Lower leg skin (tissue), 4 donors: ENCODE measurements around the gene ADAMTSL1. TPM values are rescaled to one million over a fixed set of nuclear protein-coding genes. Genes with fewer than 3 reads are reported as not detected.

Experiments
- DNase-seq, 2 donors: peaks; one replicate each; pipeline ENCODE4 v3.0.0-alpha.2; 2019; ENCODE audit warnings: low spot score in 2 of 2
- H3K4me3 ChIP-seq: fragments of 200-600 bp; sonication (generic); 2 replicates; pipeline ENCODE4 v1.5.1; 2017; ENCODE audit warnings: mild to moderate bottlenecking, low read depth; ENCODE audit not compliant: poor library complexity, severe bottlenecking
- POLR2A ChIP-seq, 2 donors: fragments of 450-650 bp; IDR thresholded peaks; one replicate each; pipeline ENCODE4 v1.6.1; 2016 to 2017; ENCODE audit warnings: antibody characterized with exemption in 2 of 2, mild to moderate bottlenecking in 1 of 2, moderate library complexity in 1 of 2
- WGBS, 2 donors: methylation state at CpG; one replicate each; pipeline ENCODE4 v1.1.5; 2018; 5-methylcytosine and 5-hydroxymethylcytosine counted together
- intact Hi-C: fragments of 100-400 bp; cut with DNase I; formaldehyde crosslinking; loops from one replicate; pipeline ENCODE4 v1.15.0; 2023; ENCODE audit warnings: low total_unique reads
- total RNA-seq, 4 donors: library from RNA; depleted of rRNA; stranded (reverse); fragments of >200 nt; gene quantifications; one replicate each; pipeline ENCODE4 v1.1.0, GENCODE V29; 2016
- TF ChIP-seq, protein P1 (sequence below), 3 donors: fragments of 450-650 bp; IDR thresholded peaks; one replicate each; pipeline ENCODE4 v1.5.1; 2016; ENCODE audit warnings: antibody characterized with exemption in 3 of 3, mild to moderate bottlenecking in 3 of 3, moderate library complexity in 2 of 3

Gene ADAMTSL1
- total RNA-seq, 4 donors from 2014 or later = 1.2 to 3.6 (median 1.9) TPM

GRCh38 chr9:18698992-18699391, 225.0 kb downstream of the ADAMTSL1 start:
- DNase-seq = no peak
- WGBS, 2 donors = 39 to 57% methylated on average over 2 of the region's 2 CpGs

DNA sequence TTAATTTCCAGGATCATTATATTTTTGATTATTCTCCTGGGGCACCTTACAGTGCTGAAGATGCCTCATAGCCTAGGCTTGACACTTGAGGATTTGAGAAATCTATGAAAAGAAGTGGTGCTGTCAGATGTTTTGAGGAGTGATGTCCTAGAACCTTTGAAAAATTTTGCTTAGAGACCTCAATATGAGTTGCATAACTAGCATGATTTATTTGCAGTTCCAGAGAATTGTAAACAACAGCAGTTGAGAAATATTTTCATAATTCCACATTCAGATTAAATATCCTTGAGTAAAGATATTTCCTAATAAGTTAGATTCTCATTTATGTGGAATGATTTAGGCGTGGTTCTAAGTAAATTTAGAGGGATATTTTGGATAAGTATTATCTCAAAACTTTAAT, 225.8 kb downstream of the ADAMTSL1 start:
- WGBS, 2 donors = 60 to 75% methylated on average over 1 of the region's 1 CpG
- no peak for DNase-seq
- intact Hi-C loops = no loop called here
- no peak overlapping the region for H3K4me3 ChIP-seq
- TF ChIP-seq POLR2A (IDR thresholded peaks at IDR 0.05) = no peak
- TF ChIP-seq, protein P1, sequence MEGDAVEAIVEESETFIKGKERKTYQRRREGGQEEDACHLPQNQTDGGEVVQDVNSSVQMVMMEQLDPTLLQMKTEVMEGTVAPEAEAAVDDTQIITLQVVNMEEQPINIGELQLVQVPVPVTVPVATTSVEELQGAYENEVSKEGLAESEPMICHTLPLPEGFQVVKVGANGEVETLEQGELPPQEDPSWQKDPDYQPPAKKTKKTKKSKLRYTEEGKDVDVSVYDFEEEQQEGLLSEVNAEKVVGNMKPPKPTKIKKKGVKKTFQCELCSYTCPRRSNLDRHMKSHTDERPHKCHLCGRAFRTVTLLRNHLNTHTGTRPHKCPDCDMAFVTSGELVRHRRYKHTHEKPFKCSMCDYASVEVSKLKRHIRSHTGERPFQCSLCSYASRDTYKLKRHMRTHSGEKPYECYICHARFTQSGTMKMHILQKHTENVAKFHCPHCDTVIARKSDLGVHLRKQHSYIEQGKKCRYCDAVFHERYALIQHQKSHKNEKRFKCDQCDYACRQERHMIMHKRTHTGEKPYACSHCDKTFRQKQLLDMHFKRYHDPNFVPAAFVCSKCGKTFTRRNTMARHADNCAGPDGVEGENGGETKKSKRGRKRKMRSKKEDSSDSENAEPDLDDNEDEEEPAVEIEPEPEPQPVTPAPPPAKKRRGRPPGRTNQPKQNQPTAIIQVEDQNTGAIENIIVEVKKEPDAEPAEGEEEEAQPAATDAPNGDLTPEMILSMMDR (IDR thresholded peaks at IDR 0.05) = no peak

More at GRCh38 chr9:18698992-18699391, 225.0 kb downstream of the ADAMTSL1 start:
- H3K4me3 ChIP-seq = no peak overlapping the region
- intact Hi-C loops = no loop called here
- TF ChIP-seq, protein P1 (IDR thresholded peaks at IDR 0.05) = no peak
- no peak for TF ChIP-seq POLR2A (IDR thresholded peaks at IDR 0.05)

DNA sequence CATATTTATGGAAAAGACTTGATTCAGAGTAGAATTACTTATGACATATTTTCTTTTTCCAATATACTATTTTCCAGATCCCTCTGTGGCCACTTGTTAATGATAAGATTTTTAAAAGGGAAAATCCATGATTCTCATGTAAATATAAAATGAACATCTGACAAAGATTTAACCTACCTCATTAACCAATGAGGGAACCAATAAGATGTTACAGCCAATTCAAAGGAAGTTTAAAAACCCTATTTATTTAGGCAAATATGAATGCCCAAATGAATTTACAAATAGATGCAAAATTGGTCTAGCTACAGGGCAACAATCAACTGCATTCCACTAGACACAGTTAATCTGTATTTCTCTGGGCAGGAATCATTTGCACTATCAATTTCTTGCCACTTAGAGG, 226.8 kb downstream of the ADAMTSL1 start:
- intact Hi-C loops = no loop called here
- TF ChIP-seq, protein P1 (IDR thresholded peaks at IDR 0.05) = no peak
- TF ChIP-seq POLR2A (IDR thresholded peaks at IDR 0.05) = no peak
- DNase-seq = no peak
- no peak overlapping the region for H3K4me3 ChIP-seq

GRCh38 chr9:18703151-18703900, 229.4 kb downstream of the ADAMTSL1 start:
- 56 to 58% methylated on average over 5 of the region's 5 CpGs for WGBS, 2 donors

GRCh38 chr9:18703901-18704379, 230.0 kb downstream of the ADAMTSL1 start:
- H3K4me3 ChIP-seq = no peak overlapping the region
- DNase-seq = no peak
- intact Hi-C loops = no loop called here
- WGBS, 2 donors = 68 to 73% methylated on average over 4 of the region's 4 CpGs
- no peak for TF ChIP-seq POLR2A (IDR thresholded peaks at IDR 0.05)
- TF ChIP-seq, protein P1 (IDR thresholded peaks at IDR 0.05) = no peak

More at GRCh38 chr9:18703151-18703900, 229.4 kb downstream of the ADAMTSL1 start:
- TF ChIP-seq POLR2A (IDR thresholded peaks at IDR 0.05) = no peak
- TF ChIP-seq, protein P1 (IDR thresholded peaks at IDR 0.05) = no peak
- no peak overlapping the region for H3K4me3 ChIP-seq
- intact Hi-C loops = no loop called here
- no peak for DNase-seq
